HEK293 (cell line): ENCODE data around the gene RBMS3.

Experiments
- CTCF ChIP-seq: fragments of 450-650 bp; formaldehyde crosslinking; IDR thresholded peaks from 2 replicates; pipeline ENCODE4 v1.5.1; 2016; ENCODE audit warnings: missing biosample characterization, missing genetic modification characterization
- ZNF510 ChIP-seq: fragments of 450-650 bp; formaldehyde crosslinking; IDR thresholded peaks from 2 replicates; pipeline ENCODE4 v1.5.1; 2018; ENCODE audit warnings: mild to moderate bottlenecking, missing genetic modification characterization, missing biosample characterization; ENCODE audit not compliant: insufficient replicate concordance
- ZSCAN5A ChIP-seq: fragments of 450-650 bp; formaldehyde crosslinking; IDR thresholded peaks from 2 replicates; pipeline ENCODE4 v1.5.1; 2016; ENCODE audit warnings: missing biosample characterization, missing genetic modification characterization

GRCh38 chr3:29716213-29716612 lies 435.3 kb downstream of the RBMS3 start:
- TF ChIP-seq CTCF (no peak), ZNF510 (tag by site-specific recombination) (no peak), ZSCAN5A (tag by site-specific recombination) (no peak)
